Endothelial cell of umbilical vein (primary cell): ENCODE measurements around the gene TSG101. TPM values are rescaled to one million over a fixed set of nuclear protein-coding genes. Genes with fewer than 3 reads are reported as not detected.

Experiments
- BruUV-seq: library from RNA; stranded (reverse); fragments of 400-500 nt; replicated peaks from 2 replicates; lab custom pipeline; 2021; lab: Mats Ljungman, UMichigan
- CTCF ChIA-PET: fragments of 300-600, 350-600 bp; sonication (Branson Sonifier 250); formaldehyde crosslinking; loops from one replicate; lab custom pipeline; 2021; ENCODE audit warnings: antibody characterized with exemption, inconsistent platforms; lab: Charles Lee
- POLR2A ChIA-PET: fragments of 300-600, 350-600 bp; sonication (Branson Sonifier 250); formaldehyde crosslinking; loops from one replicate; lab custom pipeline; 2021; ENCODE audit warnings: antibody characterized with exemption, inconsistent platforms; lab: Charles Lee
- DNase-seq: peaks from one replicate; pipeline ENCODE4 v3.0.0-alpha.2; 2011; ENCODE audit warnings: low read depth, low spot score
- FAIRE-seq: peaks from 2 replicates; lab custom pipeline; 2011; peaks lifted over from hg19 to GRCh38; lab: Jason Lieb, UNC
- H2AFZ ChIP-seq: 2 replicates; pipeline ENCODE4 v1.6.0; 2012; ENCODE audit warnings: low read depth, low read length, control low read depth, inconsistent platforms
- H3K27ac ChIP-seq: 2 replicates; pipeline ENCODE4 v1.5.1; 2011; ENCODE audit warnings: low read depth, mild to moderate bottlenecking, control low read depth, low read length, moderate library complexity; ENCODE audit not compliant: insufficient read depth
- H3K27me3 ChIP-seq, 2 experiments: 2 replicates each; pipeline versions ENCODE4 v1.6.0 to v1.6.1; 2011; ENCODE audit warnings: low read length in 2 of 2, mixed read lengths in 1 of 2; ENCODE audit not compliant: control insufficient read depth in 2 of 2, insufficient read depth in 2 of 2
- H3K36me3 ChIP-seq, 2 experiments: 2 replicates in 1 of 2; 3 replicates in 1 of 2; pipeline ENCODE4 v1.5.1; 2011; ENCODE audit warnings: low read length in 2 of 2, mild to moderate bottlenecking in 1 of 2, moderate library complexity in 1 of 2; ENCODE audit not compliant: control insufficient read depth in 2 of 2, insufficient read depth in 2 of 2; ENCODE audit errors: extremely low read depth in 1 of 2
- H3K4me1 ChIP-seq: 3 replicates; pipeline ENCODE4 v1.5.1; 2011; ENCODE audit warnings: mild to moderate bottlenecking, low read length; ENCODE audit not compliant: control insufficient read depth, insufficient read depth; ENCODE audit errors: extremely low read depth
- H3K4me2 ChIP-seq: 2 replicates; pipeline ENCODE4 v1.6.1; 2011; ENCODE audit warnings: low read length, control low read depth, mixed read lengths; ENCODE audit not compliant: insufficient read depth
- H3K4me3 ChIP-seq, 3 experiments: fragments of 200-600 bp in 1 of 3; sonication (generic), shearing (Covaris generic) in 1 of 3; replicated peaks in 1 of 3; 2 replicates each; pipeline ENCODE4 v1.5.1; 2011 to 2016; ENCODE audit warnings: control low read depth in 3 of 3, low read length in 3 of 3, mild to moderate bottlenecking in 2 of 3, inconsistent platforms in 1 of 3, low read depth in 1 of 3, moderate library complexity in 1 of 3; ENCODE audit not compliant: insufficient read depth in 1 of 3
- H3K79me2 ChIP-seq: 2 replicates; pipeline ENCODE4 v1.6.0; 2012; ENCODE audit warnings: low read length, inconsistent platforms; ENCODE audit not compliant: control insufficient read depth, insufficient read depth
- H3K9ac ChIP-seq: replicated peaks from 2 replicates; pipeline ENCODE3; 2011; ENCODE audit warnings: low read length, control low read depth; ENCODE audit not compliant: insufficient read depth; ENCODE audit errors: extremely low read depth
- H3K9me1 ChIP-seq: replicated peaks from 3 replicates; pipeline ENCODE4 v1.6.0; 2011; ENCODE audit warnings: mild to moderate bottlenecking, low read length; ENCODE audit not compliant: control insufficient read depth, insufficient read depth; ENCODE audit errors: extremely low read depth
- H3K9me3 ChIP-seq: replicated peaks from 2 replicates; pipeline ENCODE4 v1.5.1; 2012; ENCODE audit warnings: low read length, inconsistent platforms; ENCODE audit not compliant: control insufficient read depth, insufficient read depth
- H4K20me1 ChIP-seq: replicated peaks from 2 replicates; pipeline ENCODE3; 2011; ENCODE audit warnings: mild to moderate bottlenecking, low read length; ENCODE audit not compliant: control insufficient read depth, insufficient read depth; ENCODE audit errors: extremely low read depth
- EZH2 ChIP-seq: IDR thresholded peaks from 2 replicates; pipeline ENCODE4 v1.6.1; 2012; ENCODE audit warnings: borderline replicate concordance, low read depth, mild to moderate bottlenecking, moderate library complexity, low read length, inconsistent platforms; ENCODE audit not compliant: severe bottlenecking
- FOS ChIP-seq: IDR thresholded peaks from 2 replicates; pipeline ENCODE4 v1.6.1; 2011; ENCODE audit warnings: mild to moderate bottlenecking, low read length, moderate library complexity, borderline replicate concordance; ENCODE audit not compliant: insufficient read depth
- GATA2 ChIP-seq: IDR thresholded peaks from 2 replicates; pipeline ENCODE4 v1.7.0; 2011; ENCODE audit warnings: low read depth, mild to moderate bottlenecking, moderate library complexity, mixed read lengths, low read length; ENCODE audit not compliant: insufficient read length, insufficient read depth
- JUN ChIP-seq: IDR thresholded peaks from 2 replicates; pipeline ENCODE4 v1.6.1; 2011; ENCODE audit warnings: borderline replicate concordance, low read depth; ENCODE audit not compliant: insufficient read length, insufficient read depth
- MAX ChIP-seq: IDR thresholded peaks from 2 replicates; pipeline ENCODE4 v1.6.1; 2011; ENCODE audit not compliant: insufficient read depth, insufficient read length
- MYC ChIP-seq: IDR thresholded peaks from one replicate; pipeline ENCODE4 v1.6.1; 2011; ENCODE audit warnings: mild to moderate bottlenecking, low read depth, low read length
- POLR2A ChIP-seq: IDR thresholded peaks from 2 replicates; pipeline ENCODE4 v1.6.1; 2012; ENCODE audit warnings: low read depth, mild to moderate bottlenecking, control low read depth, low read length
- POLR2AphosphoS5 ChIP-seq: IDR thresholded peaks from 2 replicates; pipeline ENCODE4 v1.6.1; 2012; ENCODE audit warnings: low read depth, mild to moderate bottlenecking, control low read depth, low read length, moderate library complexity; ENCODE audit not compliant: insufficient read depth
- dilution Hi-C: fragments of 300-500 bp; cut with MboI; formaldehyde crosslinking; loops from one replicate; pipeline ENCODE4 v1.15.0; 2019; ENCODE audit warnings: low sequenced_read_pairs; ENCODE audit not compliant: extremely low pct_ligation_motif_present
- intact Hi-C: fragments of 100-400 bp; cut with micrococcal nuclease; formaldehyde crosslinking; loops from one replicate; pipeline ENCODE4 v1.10.0; 2022
- polyA plus RNA-seq, 4 experiments: library from polyadenylated mRNA; depleted of rRNA in 3 of 4; stranded (reverse) in 3 of 4; unstranded in 1 of 4; fragments of >200 nt; gene quantifications; 2 replicates each; pipeline versions ENCODE4 v1.2.1 to v1.2.3, GENCODE V29; 2011 to 2012; ENCODE audit warnings: missing spikeins in 1 of 4
- total RNA-seq: library from RNA; stranded (reverse); gene quantifications from 2 replicates; pipeline ENCODE4 v1.2.3, GENCODE V29; 2021
- TF ChIP-seq, protein P1 (sequence below), 2 donors: IDR thresholded peaks; 1 replicate in 1 of 2; 2 replicates in 1 of 2; pipeline ENCODE4 v1.5.1; 2011; ENCODE audit warnings: low read length in 2 of 2, mild to moderate bottlenecking in 2 of 2, moderate library complexity in 2 of 2, control low read depth in 1 of 2, inconsistent platforms in 1 of 2, low read depth in 1 of 2; ENCODE audit not compliant: insufficient read depth in 1 of 2; ENCODE audit errors: extremely low read depth in 1 of 2

The TSG101 gene
- total and polyA plus RNA-seq, 2 donors (not counting 3 experiments of a cell fraction or from before 2014, with no cell fraction given) = 41.3 to 163 TPM

DNA sequence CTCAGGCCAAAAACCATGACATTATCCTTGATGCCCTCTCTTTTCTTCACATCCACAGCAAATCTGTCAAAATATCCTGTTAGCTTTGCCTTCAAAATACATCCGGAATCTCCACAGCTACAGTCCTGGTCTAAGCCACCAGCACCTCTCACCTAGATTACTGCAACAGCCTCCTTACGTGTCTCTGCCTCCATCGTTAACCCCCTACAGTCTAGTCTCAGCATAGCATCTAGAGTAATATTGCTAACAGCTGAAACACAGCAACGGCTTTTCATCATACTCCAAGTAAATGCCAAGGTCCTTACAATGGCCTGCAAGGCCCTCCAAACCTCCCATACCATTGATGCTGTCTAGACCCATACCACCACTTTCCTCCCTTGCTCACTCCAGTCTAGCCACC, 4.4 kb downstream of the TSG101 start:
- Histone ChIP-seq H3K36me3 (no peaks in the 10 kb centered on the region), H3K4me2 (no peak overlapping the region), H2AFZ (no peak overlapping the region), H3K9ac (no peak overlapping the region), H3K9me1 (no peaks in the 10 kb centered on the region), H3K9me3 (no peaks in the 10 kb centered on the region), H3K79me2 (peaks cover 27% of the 10 kb centered on the region), H4K20me1 (no peaks in the 10 kb centered on the region), H3K4me3 (no peak overlapping the region), H3K27me3 (no peaks in the 10 kb centered on the region), H3K4me1 (peaks cover 9% of the 10 kb centered on the region), H3K27ac (no peak overlapping the region)
- no peak for FAIRE-seq
- intact Hi-C loops = loop anchor here (10.0 kb wide), 1 partner anchor 278 kb away; the partner anchor contains the start of gene SAA2
- TF ChIP-seq POLR2A (no peak), EZH2 (no peak), MYC (no peak), GATA2 (no peak), FOS (no peak), MAX (no peak), POLR2AphosphoS5 (no peak), JUN (no peak)
- TF ChIP-seq, protein P1, sequence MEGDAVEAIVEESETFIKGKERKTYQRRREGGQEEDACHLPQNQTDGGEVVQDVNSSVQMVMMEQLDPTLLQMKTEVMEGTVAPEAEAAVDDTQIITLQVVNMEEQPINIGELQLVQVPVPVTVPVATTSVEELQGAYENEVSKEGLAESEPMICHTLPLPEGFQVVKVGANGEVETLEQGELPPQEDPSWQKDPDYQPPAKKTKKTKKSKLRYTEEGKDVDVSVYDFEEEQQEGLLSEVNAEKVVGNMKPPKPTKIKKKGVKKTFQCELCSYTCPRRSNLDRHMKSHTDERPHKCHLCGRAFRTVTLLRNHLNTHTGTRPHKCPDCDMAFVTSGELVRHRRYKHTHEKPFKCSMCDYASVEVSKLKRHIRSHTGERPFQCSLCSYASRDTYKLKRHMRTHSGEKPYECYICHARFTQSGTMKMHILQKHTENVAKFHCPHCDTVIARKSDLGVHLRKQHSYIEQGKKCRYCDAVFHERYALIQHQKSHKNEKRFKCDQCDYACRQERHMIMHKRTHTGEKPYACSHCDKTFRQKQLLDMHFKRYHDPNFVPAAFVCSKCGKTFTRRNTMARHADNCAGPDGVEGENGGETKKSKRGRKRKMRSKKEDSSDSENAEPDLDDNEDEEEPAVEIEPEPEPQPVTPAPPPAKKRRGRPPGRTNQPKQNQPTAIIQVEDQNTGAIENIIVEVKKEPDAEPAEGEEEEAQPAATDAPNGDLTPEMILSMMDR (IDR thresholded peaks at IDR 0.05; ENCODE audit: extremely low read depth in 1 of 2, insufficient read depth in 1 of 2, low read depth in 1 of 2, low read length in 2 of 2) = no peak
- dilution Hi-C loops = no loop called here
- ChIA-PET POLR2A (no interaction called here), CTCF (interaction anchor here (0.8 to 1.7 kb wide), 2 partner anchors 242 to 278 kb away, joined by 3 to 4 read pairs; no protein-coding TSS in a partner anchor)
- DNase-seq = no peak
- BruUV-seq = no TSS peak
